ENCODE data around the gene UBE2Z. TPM values are rescaled to one million over a fixed set of nuclear protein-coding genes. Genes with fewer than 3 reads are reported as not detected.

UBE2Z gene
- total RNA-seq, 1 experiment from 2014 or later = 65.1 TPM

- peaks cover 13% of the 10 kb centered on the region for H3K27me3 Mint-ChIP-seq (ENCODE audit: low read depth)
- H3K4me3 Mint-ChIP-seq = no peak overlapping the region
- peaks cover 26% of the 10 kb centered on the region for H3K4me1 Mint-ChIP-seq
- ChIA-PET POLR2A (interaction anchor here (1.1 kb wide), 1 partner anchor 21 kb away, joined by 4 read pairs; no protein-coding TSS in a partner anchor), CTCF (interaction anchor here (0.7 to 3.1 kb wide), 5 partner anchors 12 to 63 kb away, joined by 4 to 23 read pairs (median 8); no protein-coding TSS in a partner anchor)
- DNase-seq (ENCODE audit: low spot score) (no peak), ATAC-seq (no peak)
- no peaks in the 10 kb centered on the region for H3K9me3 Mint-ChIP-seq
- TF ChIP-seq NFYB (CRISPR knock-in tag; conservative IDR thresholded peaks at IDR 0.05; ENCODE audit: low read depth) = no peak
- TF ChIP-seq, protein P1, sequence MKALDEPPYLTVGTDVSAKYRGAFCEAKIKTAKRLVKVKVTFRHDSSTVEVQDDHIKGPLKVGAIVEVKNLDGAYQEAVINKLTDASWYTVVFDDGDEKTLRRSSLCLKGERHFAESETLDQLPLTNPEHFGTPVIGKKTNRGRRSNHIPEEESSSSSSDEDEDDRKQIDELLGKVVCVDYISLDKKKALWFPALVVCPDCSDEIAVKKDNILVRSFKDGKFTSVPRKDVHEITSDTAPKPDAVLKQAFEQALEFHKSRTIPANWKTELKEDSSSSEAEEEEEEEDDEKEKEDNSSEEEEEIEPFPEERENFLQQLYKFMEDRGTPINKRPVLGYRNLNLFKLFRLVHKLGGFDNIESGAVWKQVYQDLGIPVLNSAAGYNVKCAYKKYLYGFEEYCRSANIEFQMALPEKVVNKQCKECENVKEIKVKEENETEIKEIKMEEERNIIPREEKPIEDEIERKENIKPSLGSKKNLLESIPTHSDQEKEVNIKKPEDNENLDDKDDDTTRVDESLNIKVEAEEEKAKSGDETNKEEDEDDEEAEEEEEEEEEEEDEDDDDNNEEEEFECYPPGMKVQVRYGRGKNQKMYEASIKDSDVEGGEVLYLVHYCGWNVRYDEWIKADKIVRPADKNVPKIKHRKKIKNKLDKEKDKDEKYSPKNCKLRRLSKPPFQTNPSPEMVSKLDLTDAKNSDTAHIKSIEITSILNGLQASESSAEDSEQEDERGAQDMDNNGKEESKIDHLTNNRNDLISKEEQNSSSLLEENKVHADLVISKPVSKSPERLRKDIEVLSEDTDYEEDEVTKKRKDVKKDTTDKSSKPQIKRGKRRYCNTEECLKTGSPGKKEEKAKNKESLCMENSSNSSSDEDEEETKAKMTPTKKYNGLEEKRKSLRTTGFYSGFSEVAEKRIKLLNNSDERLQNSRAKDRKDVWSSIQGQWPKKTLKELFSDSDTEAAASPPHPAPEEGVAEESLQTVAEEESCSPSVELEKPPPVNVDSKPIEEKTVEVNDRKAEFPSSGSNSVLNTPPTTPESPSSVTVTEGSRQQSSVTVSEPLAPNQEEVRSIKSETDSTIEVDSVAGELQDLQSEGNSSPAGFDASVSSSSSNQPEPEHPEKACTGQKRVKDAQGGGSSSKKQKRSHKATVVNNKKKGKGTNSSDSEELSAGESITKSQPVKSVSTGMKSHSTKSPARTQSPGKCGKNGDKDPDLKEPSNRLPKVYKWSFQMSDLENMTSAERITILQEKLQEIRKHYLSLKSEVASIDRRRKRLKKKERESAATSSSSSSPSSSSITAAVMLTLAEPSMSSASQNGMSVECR (CRISPR knock-in tag; IDR thresholded peaks at IDR 0.05; ENCODE audit: borderline replicate concordance) = no peak
- no peak for TF ChIP-seq NR2C2 (CRISPR knock-in tag; IDR thresholded peaks at IDR 0.05)
- no peak for TF ChIP-seq ZBTB21 (CRISPR knock-in tag; IDR thresholded peaks at IDR 0.05; ENCODE audit: borderline replicate concordance)
- TF ChIP-seq NFE2L1 (CRISPR knock-in tag; IDR thresholded peaks at IDR 0.05) = no peak
- TF ChIP-seq MLX (CRISPR knock-in tag; IDR thresholded peaks at IDR 0.05) = no peak
- TF ChIP-seq, protein P2, sequence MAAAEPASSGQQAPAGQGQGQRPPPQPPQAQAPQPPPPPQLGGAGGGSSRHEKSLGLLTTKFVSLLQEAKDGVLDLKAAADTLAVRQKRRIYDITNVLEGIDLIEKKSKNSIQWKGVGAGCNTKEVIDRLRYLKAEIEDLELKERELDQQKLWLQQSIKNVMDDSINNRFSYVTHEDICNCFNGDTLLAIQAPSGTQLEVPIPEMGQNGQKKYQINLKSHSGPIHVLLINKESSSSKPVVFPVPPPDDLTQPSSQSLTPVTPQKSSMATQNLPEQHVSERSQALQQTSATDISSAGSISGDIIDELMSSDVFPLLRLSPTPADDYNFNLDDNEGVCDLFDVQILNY (CRISPR knock-in tag; IDR thresholded peaks at IDR 0.05) = no peak
- TF ChIP-seq RORB (CRISPR knock-in tag; IDR thresholded peaks at IDR 0.05) = no peak
- no peak for TF ChIP-seq GTF2I (CRISPR knock-in tag; conservative IDR thresholded peaks at IDR 0.05)
- no peak for TF ChIP-seq NFATC4 (CRISPR knock-in tag; IDR thresholded peaks at IDR 0.05)
- TF ChIP-seq SP1 (CRISPR knock-in tag; conservative IDR thresholded peaks at IDR 0.05) = no peak
- TF ChIP-seq MAX (CRISPR knock-in tag; IDR thresholded peaks at IDR 0.05) = no peak
- H3K27ac Mint-ChIP-seq = no peak overlapping the region
- no peaks in the 10 kb centered on the region for H3K36me3 Mint-ChIP-seq
Measured at GRCh38 chr17:48972749-48973097, 64.5 kb downstream of the UBE2Z start.

DNA sequence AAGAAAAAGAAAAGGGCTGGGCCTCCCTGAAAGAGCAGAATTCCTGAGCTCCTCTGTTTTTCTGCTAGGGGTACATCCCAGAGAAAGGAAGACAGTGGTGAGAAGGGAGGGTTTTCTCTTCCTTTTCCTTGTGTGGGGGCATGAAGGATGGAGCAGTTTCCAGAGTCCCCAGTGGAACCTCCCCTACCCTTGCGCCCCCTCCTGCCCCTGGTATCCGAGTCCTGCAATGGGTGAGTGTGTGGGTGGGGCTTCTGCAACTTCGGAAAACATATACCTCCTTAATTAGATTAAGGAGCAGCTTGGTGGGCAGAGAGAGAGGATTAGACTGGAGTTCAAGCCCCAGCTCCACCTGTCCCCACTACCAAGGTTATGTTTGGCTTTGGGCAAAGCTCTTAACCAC is 65.6 kb downstream of the UBE2Z start:
- ChIA-PET CTCF (interaction anchor here (0.6 to 2.5 kb wide), 7 partner anchors 14 to 264 kb away, joined by 3 to 9 read pairs (median 6); no protein-coding TSS in a partner anchor), POLR2A (interaction anchor here (1.6 kb wide), 1 partner anchor 23 kb away, joined by 7 read pairs; no protein-coding TSS in a partner anchor)

More for the DNA sequence above, 65.6 kb downstream of the UBE2Z start:
- Mint-ChIP-seq H3K36me3 (no peaks in the 10 kb centered on the region), H3K27me3 (ENCODE audit: low read depth) (peaks cover 8% of the 10 kb centered on the region), H3K27ac (no peak overlapping the region), H3K4me3 (no peak overlapping the region), H3K9me3 (no peaks in the 10 kb centered on the region), H3K4me1 (peaks cover 26% of the 10 kb centered on the region)
- TF ChIP-seq TP53 (CRISPR knock-in tag; IDR thresholded peaks at IDR 0.05) (no peak), ETV6 (CRISPR knock-in tag; IDR thresholded peaks at IDR 0.05) (no peak)
- ATAC-seq (no peak), DNase-seq (ENCODE audit: low spot score) (no peak)

Other genes starting within 250 kb of the UBE2Z start
- 35.2 to 60.8 TPM (median 37.9 TPM) in 3 replicates for gene PRAC1, start 185.9 kb upstream of the UBE2Z start, total RNA-seq (2021)
- 8.0 to 22.3 TPM (median 9.2 TPM) in 3 replicates for gene PRAC2, start 185.2 kb upstream of the UBE2Z start, total RNA-seq (2021)
- gene HOXB13, start 179.7 kb upstream of the UBE2Z start, total RNA-seq (2021) = 1.6 to 2.8 TPM (median 1.7 TPM) in 3 replicates
- 3.4 to 7.0 TPM (median 4.6 TPM) in 3 replicates for gene TTLL6, start 91.2 kb upstream of the UBE2Z start, total RNA-seq (2021)
- 27.0 to 32.6 TPM (median 31.2 TPM) in 3 replicates for gene CALCOCO2, start 77.4 kb upstream of the UBE2Z start, total RNA-seq (2021)
- 141 to 156 TPM (median 144 TPM) in 3 replicates for gene ATP5MC1, start 15.6 kb upstream of the UBE2Z start, total RNA-seq (2021)
- gene SNF8, start 36.4 kb downstream of the UBE2Z start, total RNA-seq (2021) = 116 to 136 TPM (median 127 TPM) in 3 replicates
- gene GIP, start 60.2 kb downstream of the UBE2Z start, total RNA-seq (2021) = 0.39 TPM in 1 of 3 replicates, not detected in the others
- gene IGF2BP1, start 89.0 kb downstream of the UBE2Z start, total RNA-seq (2021) = 392 to 434 TPM (median 423 TPM) in 3 replicates
- 0.02 to 0.04 TPM (median 0.02 TPM) in 3 replicates for gene B4GALNT2, start 224.4 kb downstream of the UBE2Z start, total RNA-seq (2021)

All from WTC11 (cell line).